Omental fat pad (tissue), 4 donors: ENCODE measurements around the gene CWF19L2. TPM values are rescaled to one million over a fixed set of nuclear protein-coding genes. Genes with fewer than 3 reads are reported as not detected.
"Not testable (repeated sequence)": the region's sequence is repeated elsewhere in the genome, so short reads cannot be mapped to it uniquely, and the experiment has no call there.

Experiments used
- ATAC-seq: fragments of 150-250 bp; one replicate; pipeline ENCODE4 v1.9.1; 2016; ENCODE audit warnings: mild to moderate bottlenecking, moderate library complexity; ENCODE audit not compliant: low FRiP score
- DNase-seq: peaks from one replicate; pipeline ENCODE4 v3.0.0-alpha.2; 2019; ENCODE audit warnings: low spot score
- CTCF ChIP-seq, 3 donors: fragments of 450-650 bp; IDR thresholded peaks; one replicate each; pipeline ENCODE4 v1.5.1; 2016 to 2017; ENCODE audit warnings: antibody characterized with exemption in 3 of 3, mild to moderate bottlenecking in 3 of 3, moderate library complexity in 2 of 3
- total RNA-seq, 4 donors: library from RNA; depleted of rRNA; stranded (reverse); fragments of >200 nt; gene quantifications; one replicate each; pipeline ENCODE4 v1.1.0, GENCODE V29; 2016

Gene CWF19L2
- total RNA-seq, 4 donors from 2014 or later, result 14.8 to 36.6 (median 17.0) TPM

- ATAC-seq (no peak), DNase-seq (no peak)
- TF ChIP-seq CTCF (IDR thresholded peaks at IDR 0.05), result no peak
Observed at GRCh38 chr11:107397357-107397756, 60.3 kb downstream of the CWF19L2 start.

GRCh38 chr11:107392611-107393010 is 65.0 kb downstream of the CWF19L2 start:
- DNase-seq (no peak), ATAC-seq (no peak)
- TF ChIP-seq CTCF (IDR thresholded peaks at IDR 0.05), result no peak

- ATAC-seq, DNase-seq: not testable (repeated sequence)
Observed at GRCh38 chr11:107390701-107391100, 66.9 kb downstream of the CWF19L2 start.

GRCh38 chr11:107387666-107388065 is 70.0 kb downstream of the CWF19L2 start:
- DNase-seq, result no peak
- no peak for TF ChIP-seq CTCF (IDR thresholded peaks at IDR 0.05)
- ATAC-seq, result no peak

GRCh38 chr11:107385361-107385981 is 72.2 kb downstream of the CWF19L2 start:
- DNase-seq (no peak), ATAC-seq (no peak)
- no peak for TF ChIP-seq CTCF (IDR thresholded peaks at IDR 0.05)

GRCh38 chr11:107384144-107384852 is 73.3 kb downstream of the CWF19L2 start:
- DNase-seq (no peak), ATAC-seq (no peak)
- no peak for TF ChIP-seq CTCF (IDR thresholded peaks at IDR 0.05)

- no peak for DNase-seq
- no peak for ATAC-seq
- TF ChIP-seq CTCF (IDR thresholded peaks at IDR 0.05), result no peak
Observed at GRCh38 chr11:107372439-107372838, 85.2 kb downstream of the CWF19L2 start.
